Testis (tissue), 2 donors: ENCODE results near the gene SLC7A5.

Experiments
- POLR2A ChIP-seq: fragments of 450-650 bp; IDR thresholded peaks from one replicate; pipeline ENCODE4 v1.6.1; 2017; ENCODE audit warnings: antibody characterized with exemption, mild to moderate bottlenecking, moderate library complexity
- TF ChIP-seq, protein P1 (sequence below), 3 experiments: fragments of 450-650 bp in 2 of 3; fragments of 200-600 bp in 1 of 3; sonication (generic) in 1 of 3; IDR thresholded peaks; one replicate each; pipeline ENCODE4 v1.5.1; 2016 to 2019; ENCODE audit warnings: antibody characterized with exemption in 3 of 3, mild to moderate bottlenecking in 2 of 3, moderate library complexity in 1 of 3

DNA sequence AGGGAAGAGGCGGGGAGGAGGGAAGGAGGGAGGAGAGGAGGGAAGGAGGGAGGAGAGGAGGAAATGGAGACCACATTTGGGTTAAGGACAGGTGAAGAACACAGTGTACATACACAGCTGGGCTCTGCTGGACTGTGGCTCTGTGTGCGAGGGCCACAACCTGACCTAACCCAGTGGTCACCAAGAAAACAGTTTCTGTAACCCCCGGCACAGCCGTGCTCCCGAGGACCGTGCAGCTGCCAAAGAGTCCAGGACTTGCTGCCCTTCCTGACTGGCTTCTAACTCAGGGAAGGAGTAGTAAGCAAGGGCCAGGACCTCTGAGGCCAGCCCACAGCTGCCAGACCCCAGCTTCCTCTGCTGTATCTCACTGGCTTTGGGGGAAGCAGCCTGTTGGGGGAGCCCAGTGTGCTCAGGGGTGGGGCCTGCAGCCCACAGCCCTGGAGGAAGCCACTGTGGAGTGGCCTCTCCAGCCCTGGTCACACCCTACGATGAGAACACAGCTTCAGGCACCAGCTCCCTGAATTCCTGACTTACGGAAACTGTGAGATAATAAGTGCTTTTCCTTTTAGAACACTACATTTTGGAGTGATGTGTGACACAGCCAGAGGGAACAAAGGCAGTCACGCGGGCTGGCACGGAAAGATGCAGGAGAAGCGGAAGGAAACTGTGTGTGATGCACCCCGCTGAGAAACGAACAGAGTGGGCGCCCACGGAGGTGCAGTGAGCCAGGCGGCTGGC is 32.3 kb downstream of the SLC7A5 start:
- TF ChIP-seq, protein P1, sequence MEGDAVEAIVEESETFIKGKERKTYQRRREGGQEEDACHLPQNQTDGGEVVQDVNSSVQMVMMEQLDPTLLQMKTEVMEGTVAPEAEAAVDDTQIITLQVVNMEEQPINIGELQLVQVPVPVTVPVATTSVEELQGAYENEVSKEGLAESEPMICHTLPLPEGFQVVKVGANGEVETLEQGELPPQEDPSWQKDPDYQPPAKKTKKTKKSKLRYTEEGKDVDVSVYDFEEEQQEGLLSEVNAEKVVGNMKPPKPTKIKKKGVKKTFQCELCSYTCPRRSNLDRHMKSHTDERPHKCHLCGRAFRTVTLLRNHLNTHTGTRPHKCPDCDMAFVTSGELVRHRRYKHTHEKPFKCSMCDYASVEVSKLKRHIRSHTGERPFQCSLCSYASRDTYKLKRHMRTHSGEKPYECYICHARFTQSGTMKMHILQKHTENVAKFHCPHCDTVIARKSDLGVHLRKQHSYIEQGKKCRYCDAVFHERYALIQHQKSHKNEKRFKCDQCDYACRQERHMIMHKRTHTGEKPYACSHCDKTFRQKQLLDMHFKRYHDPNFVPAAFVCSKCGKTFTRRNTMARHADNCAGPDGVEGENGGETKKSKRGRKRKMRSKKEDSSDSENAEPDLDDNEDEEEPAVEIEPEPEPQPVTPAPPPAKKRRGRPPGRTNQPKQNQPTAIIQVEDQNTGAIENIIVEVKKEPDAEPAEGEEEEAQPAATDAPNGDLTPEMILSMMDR (IDR thresholded peaks at IDR 0.05) = no peak
- no peak for TF ChIP-seq POLR2A
